ENCODE measurements around the gene LGI2. TPM values are rescaled to one million over a fixed set of nuclear protein-coding genes. Genes with fewer than 3 reads are reported as not detected.

Gene LGI2
- total RNA-seq, 1 experiment from 2014 or later, result not detected

DNA sequence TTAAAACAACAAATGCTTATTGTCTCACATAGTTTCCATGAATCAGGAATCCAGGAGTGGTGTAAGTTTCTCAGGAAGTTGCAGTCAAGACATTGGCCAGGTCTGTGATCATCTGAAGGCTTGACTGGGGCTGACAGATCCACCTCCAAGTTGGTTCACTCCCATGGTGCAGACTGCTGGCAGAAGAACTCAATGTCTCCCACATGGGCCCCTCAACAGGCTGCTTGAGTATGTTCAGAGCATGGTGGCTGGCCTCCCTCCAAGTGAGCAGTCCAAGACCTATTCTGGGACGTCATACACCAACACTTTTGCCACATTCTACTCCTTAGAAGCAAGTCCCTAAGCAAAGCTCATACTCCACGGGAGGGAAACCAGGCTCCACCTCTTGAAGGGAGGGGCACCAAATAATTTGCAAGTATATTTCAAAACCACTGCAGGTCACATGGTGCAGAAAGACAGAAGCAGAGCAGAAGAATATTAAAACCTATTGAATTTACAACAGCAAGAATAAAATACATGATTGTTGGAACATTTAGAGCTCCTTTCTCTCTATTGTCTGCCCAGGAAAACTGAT lies 35.3 kb downstream of the LGI2 start:
- DNase-seq (ENCODE audit: low spot score), result no peak

DNA sequence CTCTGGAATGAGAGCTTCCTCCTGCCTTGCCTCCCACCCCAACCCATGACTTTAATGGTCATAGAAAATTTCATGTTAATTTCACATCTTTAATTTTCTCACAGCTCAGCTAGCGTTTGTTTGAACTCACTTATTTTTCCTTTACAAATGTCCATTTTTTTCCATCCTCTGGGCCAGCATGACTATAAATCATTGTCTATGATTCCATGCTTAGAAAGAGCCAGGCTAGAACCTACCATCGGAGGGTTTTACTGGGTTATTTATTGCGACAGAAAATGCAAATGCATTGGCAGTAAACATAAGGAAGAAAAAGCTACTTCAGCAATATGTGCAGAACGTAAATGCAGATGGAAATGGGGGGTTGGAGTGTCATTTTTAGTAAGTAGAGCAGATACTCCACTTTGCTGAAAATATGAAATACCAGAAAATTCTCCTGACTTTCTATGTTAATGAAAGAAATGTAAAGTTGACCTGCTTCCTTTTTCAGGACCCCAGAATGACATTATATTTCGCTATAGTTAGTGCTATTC lies 37.1 kb downstream of the LGI2 start:
- DNase-seq (ENCODE audit: low spot score), result no peak

DNA sequence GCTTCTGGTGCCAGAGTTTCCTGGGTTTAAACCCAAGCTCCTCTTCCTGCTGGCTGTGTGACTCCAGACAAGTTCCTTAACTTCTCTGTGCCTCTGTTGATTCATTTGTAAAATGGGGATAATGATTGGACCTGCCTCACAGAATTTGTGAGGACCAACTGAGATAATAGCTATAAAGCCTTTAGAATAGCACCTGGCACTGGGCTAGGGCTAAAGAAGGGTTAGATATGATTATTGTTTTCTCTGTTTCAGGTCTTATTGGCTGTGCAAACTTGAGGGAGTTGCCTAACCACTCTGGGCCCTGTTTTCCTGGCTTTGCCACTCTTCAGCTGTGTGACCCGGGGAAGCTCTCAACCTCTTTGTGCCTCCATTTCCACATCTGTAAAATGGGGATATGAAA lies 37.8 kb downstream of the LGI2 start:
- DNase-seq (ENCODE audit: low spot score), result no peak

DNA sequence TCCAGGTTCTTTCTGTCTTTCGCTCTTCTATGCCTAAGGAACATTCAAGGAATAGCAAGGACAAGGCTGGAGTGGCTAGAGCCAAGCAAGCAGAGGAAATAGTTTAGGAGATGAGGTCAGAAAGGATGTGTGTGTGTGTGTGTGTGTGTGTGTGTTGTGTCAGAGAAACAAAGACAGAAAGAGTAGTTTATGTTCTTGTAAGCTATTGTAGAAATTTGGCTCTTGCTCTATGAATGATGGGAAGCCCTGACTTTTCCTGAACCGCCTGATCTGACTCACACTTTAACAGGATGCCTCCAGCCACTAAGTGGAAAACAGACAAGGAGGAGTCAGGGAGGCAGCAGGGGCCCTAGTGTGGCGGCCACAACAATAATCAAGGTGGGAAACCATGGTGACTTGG lies 39.7 kb downstream of the LGI2 start:
- DNase-seq (ENCODE audit: low spot score), result no peak

DNA sequence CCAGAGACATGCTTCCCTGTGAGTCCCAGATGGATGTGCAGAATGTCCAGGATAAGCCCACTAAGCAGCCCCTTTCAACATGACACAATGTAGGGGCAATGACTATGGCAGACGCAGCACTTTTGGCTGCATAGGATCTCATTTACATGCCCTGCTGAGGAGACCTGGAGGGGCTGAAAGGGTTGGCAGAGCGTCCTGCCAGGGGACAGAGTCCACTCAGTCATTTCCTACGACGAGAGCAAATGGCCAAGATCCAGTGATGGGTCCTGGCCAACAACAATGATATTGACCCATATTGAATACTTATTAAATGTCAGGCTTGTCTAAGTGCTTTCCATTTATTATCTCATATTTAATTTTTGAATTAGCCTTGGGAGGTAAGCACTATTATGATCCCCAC lies 41.4 kb downstream of the LGI2 start:
- no peak for DNase-seq (ENCODE audit: low spot score)

DNA sequence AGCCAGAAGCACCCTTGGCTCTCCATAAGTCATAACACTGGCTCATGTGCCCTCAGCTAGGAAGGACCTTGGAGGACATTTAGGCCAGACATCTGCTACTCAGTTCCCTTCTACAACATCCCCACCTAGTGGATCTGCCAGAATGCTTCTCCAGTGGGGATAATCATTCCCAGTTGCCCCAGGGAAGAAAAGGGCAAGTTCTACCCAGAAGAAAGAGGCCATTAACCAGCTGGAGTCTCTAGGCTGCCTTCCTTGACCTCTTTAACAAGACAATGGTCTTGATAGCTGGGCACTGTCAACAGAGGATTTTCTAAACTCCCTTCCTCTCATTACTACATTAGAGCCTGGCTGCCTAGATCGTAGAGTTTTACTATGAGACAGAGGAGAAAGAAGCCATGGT lies 42.0 kb downstream of the LGI2 start:
- peak; percentile 53 for DNase-seq (ENCODE audit: low spot score)

DNA sequence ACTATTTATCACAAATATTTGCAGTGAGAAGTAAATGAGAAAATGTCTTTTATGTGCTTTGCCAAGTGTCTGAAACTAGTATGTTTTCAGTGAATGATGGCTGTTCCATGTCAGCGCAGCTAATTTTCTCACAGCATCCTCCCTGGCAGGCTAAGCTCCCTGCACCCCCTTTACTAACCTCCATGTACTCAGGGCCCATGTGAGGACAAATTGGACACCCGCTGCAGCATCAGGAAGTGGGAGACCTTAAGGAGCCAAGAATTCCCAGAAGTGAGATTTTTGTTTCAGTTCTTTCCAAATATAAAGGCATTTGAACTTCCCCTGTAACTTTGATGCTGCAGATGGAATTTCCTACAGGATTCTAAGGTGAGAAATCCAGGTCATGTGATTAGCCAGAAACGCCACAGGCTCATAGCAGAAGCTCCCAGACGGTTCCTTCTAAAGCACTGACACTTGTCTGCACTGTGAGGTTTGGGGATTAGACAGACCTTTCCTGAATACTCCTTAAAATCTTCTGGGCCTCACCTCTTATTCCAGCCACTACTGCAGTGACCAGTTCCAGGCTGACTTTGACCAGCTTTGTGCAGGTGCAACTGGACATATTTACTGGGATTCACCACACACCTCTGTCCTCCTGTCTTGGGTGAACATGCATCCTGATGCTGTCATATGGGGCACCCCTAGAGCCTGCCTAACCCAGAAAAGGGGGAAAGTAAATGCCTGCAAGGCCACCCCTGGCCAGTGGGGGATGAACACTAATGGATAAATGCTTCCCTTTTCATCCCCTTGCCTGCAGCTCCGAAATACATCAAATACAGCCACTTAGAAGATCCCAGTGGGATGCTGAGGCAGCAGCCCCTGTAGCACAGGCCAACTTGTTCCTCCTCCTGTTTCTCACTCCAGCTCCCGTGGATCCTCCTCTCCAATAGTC lies 45.9 kb downstream of the LGI2 start:
- no peak for DNase-seq (ENCODE audit: low spot score)

DNA sequence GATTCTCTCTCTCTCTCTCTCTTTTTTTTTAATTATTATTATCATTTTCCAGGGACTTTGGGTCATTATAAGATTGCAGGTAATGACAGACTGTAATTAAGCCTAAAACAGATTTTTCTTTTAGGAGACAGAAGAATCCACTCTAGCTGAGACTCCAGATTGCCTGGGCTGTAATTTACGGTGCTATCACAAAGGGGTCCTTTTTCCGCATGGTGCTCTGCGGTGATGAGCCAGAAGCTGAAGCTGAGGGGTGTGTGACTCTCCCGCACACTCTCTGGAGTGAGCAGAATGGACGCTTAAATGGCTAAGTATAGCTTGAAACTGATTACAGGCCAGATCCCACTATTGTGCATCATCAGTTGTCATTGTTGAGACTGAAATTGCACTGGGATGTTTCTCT lies 50.0 kb downstream of the LGI2 start:
- no peak for DNase-seq (ENCODE audit: low spot score)

DNA sequence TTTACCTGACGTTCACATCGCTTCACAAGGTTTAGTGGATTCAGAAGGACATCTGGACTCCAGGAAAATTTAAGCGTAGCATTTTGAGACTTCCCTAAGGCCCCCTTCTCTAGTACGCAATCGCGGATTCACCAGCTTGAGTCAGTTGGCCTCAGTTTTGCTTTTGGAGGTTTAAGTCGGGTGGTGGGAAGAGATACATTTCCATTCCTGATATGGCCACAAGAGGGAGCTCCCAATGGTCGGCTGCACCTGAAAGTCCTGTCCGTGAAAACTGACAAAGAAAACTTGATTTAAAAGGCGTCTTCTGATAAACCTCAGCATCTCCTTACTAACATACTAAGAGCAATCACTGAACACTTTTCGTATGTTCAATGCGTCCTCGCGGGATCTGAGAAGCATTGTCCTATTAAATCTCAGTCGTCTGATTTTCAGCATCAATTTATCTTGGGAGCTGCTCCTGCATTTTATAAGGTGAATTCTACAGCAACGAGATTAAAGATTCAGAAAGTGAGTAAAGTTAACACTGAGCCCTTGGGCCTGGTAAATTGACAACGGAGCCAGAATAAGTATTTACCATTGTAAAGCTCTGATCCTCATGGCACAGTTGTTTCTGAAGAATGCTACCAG lies 50.6 kb downstream of the LGI2 start:
- peak; percentile 76 for DNase-seq (ENCODE audit: low spot score)

- DNase-seq (ENCODE audit: low spot score), result no peak
Observed at GRCh38 chr4:24979554-24979953, 51.2 kb downstream of the LGI2 start.

GRCh38 chr4:24978291-24979075 lies 52.3 kb downstream of the LGI2 start:
- DNase-seq (ENCODE audit: low spot score), result no peak

DNA sequence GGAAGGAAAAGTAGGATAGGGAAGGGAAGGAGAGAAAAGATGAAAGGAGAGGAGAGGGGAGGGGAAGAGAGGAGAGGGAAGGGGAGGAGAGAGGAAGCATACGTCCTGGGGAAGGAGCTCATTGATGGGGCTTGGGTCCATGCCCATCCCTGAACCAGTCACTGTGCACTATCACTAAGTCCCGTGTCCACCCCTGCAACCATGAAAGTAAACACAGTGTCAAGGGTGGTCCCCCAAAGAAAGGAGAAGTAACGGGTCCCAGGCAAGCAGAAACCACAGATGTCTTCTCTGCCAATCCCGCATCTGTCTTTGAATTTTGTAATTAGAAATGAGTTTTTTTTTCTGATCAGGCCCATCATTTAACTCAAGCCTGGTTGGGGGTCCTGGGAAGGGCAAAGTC lies 55.2 kb downstream of the LGI2 start:
- no peak for DNase-seq (ENCODE audit: low spot score)

DNA sequence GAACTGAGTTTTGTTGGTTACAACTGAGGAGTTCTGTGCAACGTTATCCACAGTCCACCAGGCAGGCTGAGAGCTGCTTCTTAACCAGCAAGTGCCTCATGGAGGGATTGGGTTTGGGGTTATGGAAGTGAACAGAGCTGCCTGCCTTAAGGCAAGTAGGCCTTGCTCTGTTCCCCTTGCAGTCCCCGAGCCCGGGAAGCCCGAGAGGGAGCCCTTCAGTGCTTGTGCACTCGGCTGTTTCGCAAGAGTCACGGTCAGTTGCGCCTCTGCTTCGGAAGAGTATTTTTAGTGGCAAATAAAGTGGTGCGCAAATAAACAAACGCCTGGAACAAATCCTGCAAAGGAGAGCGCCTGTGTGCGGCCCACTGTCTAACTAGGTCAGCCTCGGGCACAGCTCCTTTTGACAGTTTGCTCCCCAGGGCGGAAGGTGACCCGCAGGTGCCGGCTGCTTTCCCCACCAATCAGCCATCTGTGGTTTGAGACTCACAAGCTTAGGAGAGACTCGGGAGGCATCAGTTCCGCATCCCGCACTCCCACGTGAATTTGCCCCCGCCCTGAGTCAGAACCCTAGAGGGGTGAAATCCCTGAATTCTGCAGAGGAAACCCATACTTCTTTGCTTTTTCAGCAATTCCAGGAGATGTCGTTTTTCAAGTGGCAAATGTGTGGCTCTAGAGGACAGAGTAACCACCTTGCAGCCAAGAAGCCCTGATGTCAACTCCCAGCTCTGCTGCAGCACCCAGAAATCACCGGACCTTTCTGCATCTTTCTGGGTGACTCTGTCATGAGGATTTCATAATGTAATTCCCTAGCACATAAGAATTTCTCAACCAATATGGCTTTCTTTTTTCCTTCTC lies 56.8 kb downstream of the LGI2 start:
- no peak for DNase-seq (ENCODE audit: low spot score)

DNA sequence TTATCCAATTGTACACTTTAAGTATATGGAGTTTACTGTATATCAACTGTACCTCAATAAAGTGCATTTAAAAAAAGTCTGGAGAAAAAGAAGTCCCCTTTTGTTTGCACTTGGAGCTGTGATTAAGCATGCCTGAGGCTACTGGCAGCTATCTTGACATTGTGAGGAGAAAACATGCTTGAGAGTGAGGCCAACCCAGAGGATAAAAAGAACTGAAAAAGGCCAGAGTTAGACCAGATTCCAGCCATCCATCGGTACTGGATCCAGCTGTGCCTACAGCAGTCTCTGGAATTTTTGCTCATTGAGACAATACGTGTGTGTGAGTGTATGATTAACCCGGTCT lies 57.4 kb downstream of the LGI2 start:
- DNase-seq (ENCODE audit: low spot score), result no peak

- DNase-seq (ENCODE audit: low spot score), result no peak
Observed at GRCh38 chr4:24971192-24971591, 59.6 kb downstream of the LGI2 start.

DNA sequence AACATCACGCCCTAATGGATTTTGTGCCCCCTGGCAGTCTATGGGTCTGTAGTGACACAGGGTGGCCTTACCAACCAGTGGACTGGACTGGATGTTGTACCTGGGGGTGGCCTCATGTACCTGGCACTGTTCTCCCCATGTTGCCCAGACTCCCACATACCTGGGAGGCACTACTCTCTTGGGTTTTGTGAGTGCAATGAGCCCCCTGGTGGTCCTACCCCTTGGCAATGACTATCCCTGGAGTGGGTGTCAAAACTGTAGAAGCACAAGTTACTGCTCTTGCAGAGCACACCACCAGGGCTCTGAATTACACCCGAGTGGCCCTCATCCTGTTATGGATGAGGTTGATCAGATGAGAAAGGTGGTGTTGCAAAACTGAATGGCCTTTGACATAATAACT lies 60.1 kb downstream of the LGI2 start:
- no peak for DNase-seq (ENCODE audit: low spot score)

DNA sequence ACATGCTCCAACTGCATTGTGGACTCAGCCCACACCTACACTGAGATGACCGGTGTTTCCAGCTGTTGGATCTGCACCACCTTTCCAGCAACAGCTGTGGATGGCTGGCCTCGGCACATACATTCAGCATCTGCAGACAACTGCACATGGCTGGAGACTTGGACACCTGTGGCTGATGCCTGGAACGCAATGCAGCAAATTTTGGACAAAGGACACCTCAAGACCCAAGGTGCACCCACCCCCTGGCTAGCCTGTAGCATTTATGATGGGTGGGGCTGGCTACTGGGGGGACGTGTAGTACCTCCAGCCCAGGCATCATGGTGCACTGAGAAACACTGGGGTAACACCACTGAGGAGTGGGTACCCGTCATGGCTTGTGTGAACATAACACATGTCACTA lies 60.6 kb downstream of the LGI2 start:
- no peak for DNase-seq (ENCODE audit: low spot score)

GRCh38 chr4:24969486-24969885 lies 61.3 kb downstream of the LGI2 start:
- no peak for DNase-seq (ENCODE audit: low spot score)

GRCh38 chr4:24968992-24969391 lies 61.8 kb downstream of the LGI2 start:
- no peak for DNase-seq (ENCODE audit: low spot score)

- no peak for DNase-seq (ENCODE audit: low spot score)
Observed at GRCh38 chr4:24968278-24968677, 62.5 kb downstream of the LGI2 start.

GRCh38 chr4:24967346-24967745 lies 63.4 kb downstream of the LGI2 start:
- DNase-seq (ENCODE audit: low spot score), result no peak
